SIG-M5 treated with dmso at 0.1 percent for 504 hours (cell line): ENCODE measurements around the gene TMEM91.
"Not testable (repeated sequence)": the region's sequence is repeated elsewhere in the genome, so short reads cannot be mapped to it uniquely, and the experiment has no call there.

Experiments used
- DNase-seq: peaks from one replicate; lab custom pipeline; 2025; ENCODE audit not compliant: unreplicated experiment; lab: John Stamatoyannopoulos, UW

Gene TMEM91

GRCh38 chr19:41376241-41376997 is at the start of gene TMEM91:
Gene TMEM91, plus strand, starts transcription at chr19:41376533. Its CDS starts 1,777 bp downstream, at chr19:41378310.
- peak; percentile 21 for DNase-seq

DNA sequence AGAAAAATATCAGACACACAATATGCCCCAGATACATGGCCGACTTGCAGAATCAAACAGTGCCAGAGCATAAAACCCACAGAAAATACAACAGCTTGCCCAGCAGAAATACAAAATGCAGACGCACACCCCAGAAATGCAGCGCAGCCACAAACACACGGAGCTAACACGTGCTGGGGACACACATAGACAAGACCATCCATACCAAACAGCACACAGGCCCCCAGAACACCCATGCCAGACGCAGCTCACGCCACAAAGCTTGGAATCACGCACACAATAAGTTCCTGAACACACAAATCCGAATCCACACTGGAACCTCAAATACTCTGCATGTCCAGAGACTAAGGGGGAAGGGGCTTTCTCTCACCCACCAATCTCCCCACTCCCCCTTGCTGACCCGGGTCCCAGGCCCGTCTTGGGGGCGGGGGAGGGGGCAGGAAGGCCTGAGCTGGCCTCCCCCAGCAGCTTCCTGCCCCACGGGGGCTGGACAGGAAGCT is 49.2 kb upstream of the TMEM91 start:
- no peak for DNase-seq

DNA sequence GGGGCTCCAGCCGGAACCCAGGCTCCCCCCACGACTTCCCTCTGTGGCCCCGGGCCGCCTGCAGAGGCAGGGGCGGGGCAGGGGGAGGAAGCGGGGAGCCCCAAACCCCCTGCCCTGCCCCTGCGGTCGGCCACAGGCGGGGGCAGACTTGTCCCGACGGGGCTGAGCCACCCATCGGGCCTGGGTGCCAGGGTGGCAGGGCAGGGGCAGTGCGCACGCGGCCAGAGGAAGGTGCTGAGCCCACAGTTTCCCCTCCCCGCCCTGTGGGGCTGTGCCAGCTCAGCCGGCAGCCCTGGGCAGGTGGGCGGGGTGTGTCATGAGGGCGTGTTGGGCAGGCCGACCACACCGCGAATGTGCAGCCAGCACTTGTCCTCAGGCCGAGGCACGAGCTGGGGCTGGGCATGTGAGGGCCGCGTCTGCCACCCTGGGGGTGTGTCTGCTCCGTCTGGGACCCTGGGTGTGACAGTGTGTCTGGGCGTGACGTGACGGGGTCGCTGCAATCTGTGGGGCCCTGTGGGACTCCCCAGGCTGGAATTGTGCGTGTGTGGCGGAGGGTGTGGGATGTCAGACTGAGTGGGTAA is 48.7 kb upstream of the TMEM91 start:
- no peak for DNase-seq

- DNase-seq = no peak
These were observed 48.0 kb upstream of the TMEM91 start for GRCh38 chr19:41328157-41328841.

- DNase-seq = peak; percentile 89
These were observed 47.5 kb upstream of the TMEM91 start for GRCh38 chr19:41328842-41329225.

- no peak for DNase-seq
These were observed 45.9 kb upstream of the TMEM91 start for GRCh38 chr19:41330481-41330880.

- no peak for DNase-seq
These were observed 45.2 kb upstream of the TMEM91 start for GRCh38 chr19:41330946-41331678.

GRCh38 chr19:41332000-41332399 is 44.3 kb upstream of the TMEM91 start:
- no peak for DNase-seq

DNA sequence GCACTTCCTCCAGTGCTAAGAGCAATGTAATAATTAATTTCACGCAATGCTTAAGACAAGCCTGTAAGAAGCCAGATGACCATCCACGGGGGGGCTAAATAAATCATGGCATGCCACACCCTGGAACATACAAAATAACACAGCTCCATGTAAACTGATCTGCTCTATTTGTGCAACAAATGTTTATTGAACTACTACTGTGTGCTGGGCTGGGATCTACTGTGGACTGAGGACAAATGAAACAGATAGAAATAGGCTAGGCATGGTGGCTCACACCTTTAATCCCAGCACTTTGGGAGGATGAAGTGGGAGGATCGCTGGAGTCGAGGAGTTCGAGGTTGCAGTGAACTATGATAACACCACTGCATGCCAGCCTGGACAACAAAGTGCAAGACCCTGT is 43.9 kb upstream of the TMEM91 start:
- no peak for DNase-seq

DNA sequence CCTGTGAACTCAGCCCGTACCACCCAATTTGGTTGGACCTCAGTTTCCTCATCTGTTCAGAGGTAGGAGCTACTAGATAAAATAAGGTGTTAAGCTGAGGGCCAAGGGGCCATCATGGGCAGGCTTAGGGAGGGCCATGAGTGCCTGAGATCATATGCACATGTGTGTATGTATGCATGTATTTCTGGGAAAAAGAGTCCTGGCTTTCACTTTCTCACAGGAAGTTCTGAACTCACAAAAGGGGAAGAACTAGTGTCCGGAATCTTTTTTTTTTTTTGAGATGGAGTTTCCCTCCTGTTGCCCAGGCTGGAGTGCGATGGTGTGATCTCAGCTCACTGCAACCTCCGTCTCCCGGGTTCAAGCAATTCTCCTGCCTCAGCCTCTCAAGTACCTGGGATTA is 41.5 kb upstream of the TMEM91 start:
- DNase-seq = no peak

GRCh38 chr19:41335467-41335866 is 40.9 kb upstream of the TMEM91 start:
- no peak for DNase-seq

DNA sequence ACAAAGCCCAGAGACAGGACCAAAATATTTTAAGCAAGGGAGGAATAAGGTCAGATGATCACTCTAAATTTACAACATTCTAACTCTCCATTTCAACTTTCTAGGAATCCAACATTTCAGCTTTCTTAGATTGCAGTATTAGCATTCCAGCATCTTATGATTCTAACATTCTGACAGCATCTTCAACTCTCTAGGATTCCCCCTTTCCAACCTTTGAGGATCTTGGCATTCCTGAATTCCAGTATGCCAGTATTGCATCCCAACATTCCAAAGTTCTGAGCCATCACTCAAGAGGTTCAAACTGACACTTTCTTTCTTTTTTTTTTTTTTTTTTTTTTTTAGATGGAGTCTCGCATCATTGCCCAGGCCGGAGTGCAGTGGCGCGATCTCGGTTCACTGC is 36.4 kb upstream of the TMEM91 start:
- no peak for DNase-seq

GRCh38 chr19:41341669-41342490 is 34.5 kb upstream of the TMEM91 start:
- DNase-seq = no peak

- DNase-seq = no peak
These were observed 32.2 kb upstream of the TMEM91 start for GRCh38 chr19:41344162-41344561.

- DNase-seq = not testable (repeated sequence)
These were observed 29.4 kb upstream of the TMEM91 start for GRCh38 chr19:41346916-41347315.

- DNase-seq = no peak
These were observed 25.5 kb upstream of the TMEM91 start for GRCh38 chr19:41350735-41351338.

GRCh38 chr19:41351339-41352245 is 24.7 kb upstream of the TMEM91 start:
- DNase-seq = peak; percentile 62

GRCh38 chr19:41352279-41352608 is 24.1 kb upstream of the TMEM91 start:
- no peak for DNase-seq
